KG1 (cell line): Measurements from ENCODE around the gene FFAR3.

Experiments
- DNase-seq: peaks from one replicate; lab custom pipeline; 2025; lab: John Stamatoyannopoulos, UW

FFAR3 gene, protein sequence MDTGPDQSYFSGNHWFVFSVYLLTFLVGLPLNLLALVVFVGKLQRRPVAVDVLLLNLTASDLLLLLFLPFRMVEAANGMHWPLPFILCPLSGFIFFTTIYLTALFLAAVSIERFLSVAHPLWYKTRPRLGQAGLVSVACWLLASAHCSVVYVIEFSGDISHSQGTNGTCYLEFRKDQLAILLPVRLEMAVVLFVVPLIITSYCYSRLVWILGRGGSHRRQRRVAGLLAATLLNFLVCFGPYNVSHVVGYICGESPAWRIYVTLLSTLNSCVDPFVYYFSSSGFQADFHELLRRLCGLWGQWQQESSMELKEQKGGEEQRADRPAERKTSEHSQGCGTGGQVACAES

DNA sequence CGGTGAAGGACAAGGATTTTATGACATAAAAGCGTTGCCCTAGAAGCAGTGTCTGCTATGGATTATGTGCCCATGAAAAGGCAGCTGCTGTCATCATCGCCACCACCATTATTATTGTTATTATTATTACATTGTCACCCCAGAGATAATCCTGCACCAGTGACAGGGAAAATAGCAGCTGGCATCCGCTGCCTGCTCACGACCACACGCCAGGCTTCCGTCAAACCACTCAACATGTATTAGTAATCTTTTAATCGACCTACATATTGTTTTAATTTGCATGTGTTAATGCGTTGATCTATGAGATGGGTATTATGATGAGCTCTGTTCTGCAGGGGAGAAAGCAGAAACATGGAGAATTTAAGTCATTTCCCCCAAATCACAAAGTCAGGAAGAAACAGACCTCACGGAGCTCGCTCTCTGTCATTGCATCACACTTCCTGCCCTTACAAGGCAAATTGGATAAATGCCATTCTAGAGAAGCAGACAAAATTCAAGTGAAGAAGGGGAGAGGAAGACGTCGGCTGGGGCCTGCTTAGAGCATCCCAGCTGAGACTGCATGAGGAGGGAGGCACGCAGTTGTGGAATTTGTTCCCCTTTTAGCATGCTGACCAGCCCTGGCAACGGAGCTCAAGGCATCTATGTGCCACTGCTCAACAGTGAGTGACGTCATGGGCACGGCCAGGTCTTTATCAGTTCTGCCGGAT is at the start of gene FFAR3:
FFAR3 (plus strand) TSS at position 594 of the 707 bp plus-strand sequence. CDS start 431 bp downstream, outside the sequence.
- DNase-seq = no peak

DNA sequence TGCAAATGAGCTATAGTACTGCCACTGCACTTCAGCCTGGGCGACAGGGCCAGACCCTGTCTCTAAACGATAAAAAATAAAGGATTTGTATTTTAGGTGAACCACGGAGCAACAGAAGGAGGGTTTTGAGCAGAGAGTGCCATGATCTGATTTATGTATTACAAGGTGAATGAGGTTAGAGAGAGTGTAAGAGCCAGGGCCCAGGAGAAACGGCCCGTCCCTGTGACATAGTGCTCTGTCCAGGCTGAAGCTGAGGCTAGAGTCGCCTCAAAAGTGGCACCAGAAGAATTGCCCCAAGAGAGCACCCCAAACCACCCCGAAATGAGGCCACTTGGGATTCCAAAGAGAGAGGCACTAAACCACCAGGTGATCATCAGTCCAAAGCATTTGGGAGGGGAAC is 49.4 kb upstream of the FFAR3 start:
- no peak for DNase-seq

DNA sequence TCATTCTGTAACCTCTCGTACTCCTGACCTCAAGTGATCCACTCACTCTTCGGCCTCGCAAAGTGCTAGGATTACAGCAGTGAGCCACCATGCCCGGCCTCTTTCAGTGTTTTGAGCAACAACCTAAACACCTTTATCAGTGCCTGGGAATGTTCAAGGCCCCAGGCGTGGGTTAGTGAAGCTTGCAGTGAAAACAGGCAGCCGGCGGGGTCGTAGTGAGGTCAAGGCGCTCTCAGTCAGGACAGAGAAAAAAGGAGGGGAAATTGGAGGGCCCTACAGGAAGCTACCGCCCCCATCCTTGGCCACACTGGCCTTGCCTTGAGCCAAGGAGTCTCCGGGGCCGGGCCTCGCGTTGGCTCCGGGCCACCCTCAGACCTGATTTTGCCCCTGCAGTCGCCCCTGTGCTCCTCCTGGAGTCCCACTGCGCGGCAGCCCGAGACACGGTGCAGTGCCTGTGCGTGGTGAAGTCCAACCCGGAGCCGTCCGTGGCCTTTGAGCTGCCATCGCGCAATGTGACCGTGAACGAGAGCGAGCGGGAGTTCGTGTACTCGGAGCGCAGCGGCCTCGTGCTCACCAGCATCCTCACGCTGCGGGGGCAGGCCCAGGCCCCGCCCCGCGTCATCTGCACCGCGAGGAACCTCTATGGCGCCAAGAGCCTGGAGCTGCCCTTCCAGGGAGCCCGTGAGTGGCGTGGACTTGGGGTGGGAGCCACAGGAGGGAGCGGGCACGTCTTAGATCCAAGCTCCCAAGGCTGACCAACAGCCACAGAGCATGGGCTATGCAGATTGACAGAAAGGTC is 48.6 kb upstream of the FFAR3 start:
- DNase-seq = no peak

DNA sequence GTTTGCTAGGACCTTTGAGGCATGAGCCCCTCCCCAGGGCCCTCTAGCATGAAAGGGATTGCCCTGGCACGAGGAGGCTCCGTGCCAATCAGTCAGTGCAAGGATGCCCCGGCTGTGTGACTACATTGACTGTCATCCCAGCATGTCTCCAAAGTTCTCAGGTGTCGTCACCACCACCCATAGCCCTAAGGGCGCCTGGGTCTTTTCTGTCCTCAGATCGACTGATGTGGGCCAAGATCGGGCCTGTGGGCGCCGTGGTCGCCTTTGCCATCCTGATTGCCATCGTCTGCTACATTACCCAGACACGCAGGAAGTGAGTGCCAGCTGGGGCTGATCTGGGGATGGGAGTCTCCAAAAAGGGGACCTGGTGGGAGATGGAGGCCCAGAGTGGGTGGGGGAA is 47.9 kb upstream of the FFAR3 start:
- no peak for DNase-seq

DNA sequence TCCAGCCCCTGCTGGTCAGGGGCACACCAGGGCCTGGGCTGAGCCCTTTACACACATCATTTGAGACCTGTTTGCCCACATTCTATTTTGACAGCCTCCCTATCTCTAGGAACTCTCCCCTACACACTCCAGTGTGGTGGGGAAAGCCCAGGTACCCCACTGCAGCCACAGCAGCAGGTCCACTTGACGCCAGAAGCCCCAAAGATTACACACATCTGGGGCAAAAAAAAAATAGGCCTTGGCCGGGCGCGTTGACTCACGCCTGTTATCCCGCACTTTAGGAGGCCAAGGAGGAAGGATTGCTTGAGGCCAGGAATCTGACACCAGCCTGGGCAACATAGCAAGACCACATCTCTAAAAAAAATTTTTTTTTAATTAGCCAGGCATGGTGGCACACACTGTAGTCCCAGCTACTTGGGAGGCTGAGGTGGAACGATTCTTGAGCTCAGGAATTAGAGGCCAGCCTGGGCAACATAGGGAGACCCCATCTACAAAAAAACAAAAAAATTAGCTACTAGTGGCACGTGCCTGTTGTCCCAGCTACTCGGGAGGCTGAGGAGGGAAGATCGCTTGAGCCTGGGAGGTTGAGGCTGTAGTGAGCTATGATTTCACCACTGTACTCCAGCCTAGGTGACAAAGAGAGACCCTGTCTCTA is 47.3 kb upstream of the FFAR3 start:
- DNase-seq = no peak

DNA sequence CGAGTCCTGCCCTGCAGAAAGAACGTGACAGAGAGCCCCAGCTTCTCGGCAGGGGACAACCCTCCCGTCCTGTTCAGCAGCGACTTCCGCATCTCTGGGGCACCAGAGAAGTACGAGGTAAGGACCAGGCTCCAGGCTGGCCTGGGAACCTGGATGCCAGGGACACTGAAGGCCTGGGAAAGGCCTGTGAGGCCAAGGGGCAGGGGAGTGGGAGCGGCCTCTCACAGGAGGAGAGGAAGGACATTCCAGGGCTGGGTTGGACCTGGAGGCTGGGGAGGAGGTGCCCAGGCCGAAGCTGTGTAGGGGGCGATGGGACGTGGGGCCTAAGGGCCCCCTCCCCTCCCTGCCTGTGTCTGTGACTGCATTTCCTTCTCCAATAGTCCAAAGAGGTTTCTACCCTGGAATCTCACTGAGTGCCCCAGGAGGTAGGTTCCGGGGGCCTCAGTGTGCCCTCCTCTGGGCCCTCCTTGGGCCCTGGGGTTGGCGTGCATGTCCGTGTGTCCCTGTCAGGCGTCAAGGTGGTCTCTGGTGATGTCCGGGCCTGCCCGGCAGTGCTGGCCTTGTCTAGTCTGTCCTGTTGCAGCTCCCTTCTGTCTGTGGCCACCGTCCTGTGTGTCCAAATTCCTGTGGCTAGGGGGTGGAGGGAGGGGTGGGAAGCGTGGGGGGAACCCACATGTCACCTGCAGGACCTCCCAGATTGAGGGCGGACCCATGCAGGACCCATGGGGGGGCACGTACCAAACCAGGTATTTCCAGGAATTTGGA is 46.2 kb upstream of the FFAR3 start:
- DNase-seq = no peak

DNA sequence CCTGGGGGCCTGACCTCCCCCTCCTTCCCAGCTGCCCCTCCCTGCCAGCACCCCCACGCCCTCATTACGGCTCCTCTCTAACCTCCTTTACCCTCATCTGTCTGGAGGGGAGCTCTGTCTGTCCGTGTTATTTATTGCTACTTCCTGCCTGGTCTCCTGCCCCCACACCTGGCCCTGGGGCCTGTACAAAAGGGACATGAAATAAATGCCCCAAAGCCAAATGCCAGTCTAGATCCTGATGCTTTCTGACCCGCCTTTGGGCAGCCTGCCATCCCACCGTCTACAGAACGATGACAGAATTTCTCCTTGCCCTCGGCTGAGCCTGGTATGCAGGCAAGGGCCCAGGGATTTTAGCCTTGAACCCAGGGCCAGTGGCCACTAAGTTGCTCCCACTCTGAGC is 44.7 kb upstream of the FFAR3 start:
- no peak for DNase-seq

DNA sequence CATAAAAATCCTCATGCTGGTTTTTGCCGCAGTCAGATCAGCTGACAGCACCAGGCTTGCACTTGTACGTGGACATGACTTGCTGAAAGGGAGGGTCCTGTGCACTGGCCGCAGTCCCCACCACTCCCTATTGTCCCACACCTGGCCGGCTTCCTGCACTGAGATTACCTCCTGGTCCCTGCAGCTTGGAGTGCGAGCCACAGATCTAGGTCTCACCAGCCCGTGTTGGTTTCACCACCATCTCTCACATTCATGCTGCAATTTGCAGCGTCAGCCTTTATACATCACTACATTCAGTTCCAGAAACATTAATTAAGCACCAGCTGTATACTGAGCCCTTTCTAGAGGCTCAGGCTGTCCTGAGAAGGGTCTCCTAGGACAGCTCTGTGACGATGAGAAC is 44.2 kb upstream of the FFAR3 start:
- DNase-seq = no peak

DNA sequence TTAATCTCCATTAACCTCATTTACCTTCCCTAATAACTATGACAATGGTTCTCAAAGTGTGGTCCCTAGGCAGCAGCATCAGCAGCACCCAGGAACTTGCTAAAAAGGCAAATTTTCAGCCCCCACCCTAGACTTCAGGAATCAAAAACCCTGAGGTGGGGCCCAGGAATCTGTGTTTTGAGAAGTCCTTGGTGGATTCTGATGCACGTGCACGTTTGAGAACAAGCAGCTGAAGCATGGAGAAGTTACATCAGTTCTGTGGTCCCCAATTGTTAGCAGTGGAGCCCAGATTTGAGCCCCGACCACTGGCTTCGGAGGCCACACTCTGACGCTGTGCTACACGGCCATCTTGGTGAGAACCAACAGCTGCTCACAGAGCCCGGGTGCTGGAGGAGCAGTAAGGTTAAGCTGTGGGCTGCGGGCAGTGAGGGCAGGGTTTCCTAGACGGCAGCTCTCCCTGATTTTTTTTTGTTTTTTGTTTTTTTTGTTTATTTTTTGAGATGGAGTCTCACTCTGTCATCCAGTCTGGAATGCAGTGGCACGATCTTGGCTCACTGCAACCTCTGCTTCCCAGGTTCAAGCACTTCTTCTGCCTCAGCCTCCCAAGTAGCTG is 43.3 kb upstream of the FFAR3 start:
- no peak for DNase-seq

DNA sequence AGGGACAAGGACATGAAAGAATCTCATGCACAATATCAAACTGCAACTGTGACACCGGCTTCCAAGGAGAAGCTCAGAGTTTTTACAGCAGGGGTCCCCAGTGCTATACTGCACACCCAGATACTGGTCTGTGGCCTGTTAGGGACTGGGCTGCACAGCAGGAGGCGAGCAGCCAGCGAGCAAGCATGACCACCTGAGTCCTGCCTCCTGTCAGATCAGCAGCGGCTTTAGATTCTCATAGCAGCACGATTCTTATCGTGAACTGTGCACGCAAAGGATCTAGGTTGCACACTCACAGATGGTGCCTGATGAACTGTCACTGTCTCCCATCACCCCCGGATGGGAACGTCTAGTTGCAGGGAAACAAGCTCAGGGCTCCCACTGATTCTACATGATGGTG is 42.4 kb upstream of the FFAR3 start:
- no peak for DNase-seq

DNA sequence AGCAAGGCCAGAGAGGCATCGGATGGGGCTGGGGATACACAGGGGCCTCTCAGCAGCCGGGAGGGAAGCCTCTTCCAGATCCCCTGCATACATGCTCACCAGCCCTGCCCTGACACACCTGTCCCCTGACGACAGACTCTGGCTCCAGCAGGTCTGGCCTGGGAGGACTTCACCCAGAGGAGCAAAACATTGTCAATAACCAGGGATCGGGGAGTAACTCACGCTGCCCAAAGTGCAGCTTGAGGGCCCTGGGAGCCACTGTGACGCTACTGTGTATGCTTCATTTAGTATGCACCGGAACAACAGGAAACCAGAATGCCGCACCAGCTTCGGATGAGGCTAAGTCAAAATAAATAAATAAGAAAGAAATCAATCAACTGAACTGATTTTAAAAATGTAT is 41.7 kb upstream of the FFAR3 start:
- DNase-seq = no peak

DNA sequence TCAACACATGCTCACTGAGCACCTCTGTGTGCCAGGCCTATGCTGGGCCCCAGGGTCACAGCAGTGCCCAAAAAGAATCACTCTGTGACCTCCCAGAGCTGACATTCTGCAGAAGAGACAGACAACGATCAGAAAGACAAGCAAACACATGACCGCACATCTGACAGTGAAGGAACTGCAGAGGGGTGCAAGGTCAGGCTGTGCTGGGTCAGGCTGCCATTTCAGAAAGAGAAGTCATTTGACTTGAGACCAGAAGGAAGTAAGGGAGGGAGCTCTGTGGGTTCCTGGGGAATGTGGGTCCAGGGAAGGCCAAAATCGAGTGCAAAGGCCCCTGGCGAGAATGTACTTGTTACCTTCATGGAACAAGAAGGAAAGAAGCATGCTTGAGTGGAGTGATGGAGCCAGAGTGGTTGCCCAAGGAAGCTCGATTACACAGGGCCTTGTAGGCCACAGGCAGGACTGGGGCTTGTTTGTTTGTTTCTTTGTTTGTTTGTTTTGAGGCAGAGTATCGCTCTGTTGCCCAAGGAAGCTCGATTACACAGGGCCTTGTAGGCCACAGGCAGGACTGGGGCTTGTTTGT is 40.7 kb upstream of the FFAR3 start:
- DNase-seq = no peak

DNA sequence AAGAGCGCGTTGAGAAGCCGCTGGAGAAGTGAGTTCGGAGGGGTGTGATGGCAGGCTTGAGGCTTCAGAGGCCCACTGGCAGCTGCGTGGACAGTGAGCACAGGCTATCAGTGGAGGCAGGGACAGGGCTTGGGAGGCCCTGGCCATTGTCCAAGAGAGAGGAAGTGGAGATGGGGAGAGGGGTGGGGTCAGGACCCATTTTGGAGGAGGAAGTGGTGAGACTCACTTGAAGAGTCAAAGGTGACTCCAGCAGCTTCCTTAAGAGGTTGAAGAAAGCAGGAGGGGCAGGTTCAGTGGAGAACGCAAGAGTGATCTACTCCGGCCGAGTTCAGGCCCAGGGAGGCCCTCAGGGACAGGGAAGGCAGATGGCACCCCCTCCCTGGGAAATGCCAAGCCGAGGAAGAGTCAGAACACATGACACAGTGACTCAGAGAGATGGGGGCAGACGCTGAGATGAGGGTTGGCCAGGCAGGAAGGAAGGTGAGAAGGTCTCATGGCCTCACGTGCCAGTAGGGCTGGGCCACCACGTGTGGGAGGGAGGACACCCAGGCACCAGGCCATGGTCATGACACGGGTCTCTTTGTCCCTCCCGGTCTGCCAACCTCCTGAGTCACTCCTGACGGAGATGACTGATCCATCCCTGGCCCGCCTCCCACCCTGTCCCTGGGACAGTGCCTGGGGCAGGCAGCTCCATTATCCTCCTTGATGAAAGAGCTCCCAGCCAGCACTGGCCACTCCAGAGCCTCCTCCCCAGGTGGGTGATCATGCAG is 39.4 kb upstream of the FFAR3 start:
- DNase-seq = no peak

DNA sequence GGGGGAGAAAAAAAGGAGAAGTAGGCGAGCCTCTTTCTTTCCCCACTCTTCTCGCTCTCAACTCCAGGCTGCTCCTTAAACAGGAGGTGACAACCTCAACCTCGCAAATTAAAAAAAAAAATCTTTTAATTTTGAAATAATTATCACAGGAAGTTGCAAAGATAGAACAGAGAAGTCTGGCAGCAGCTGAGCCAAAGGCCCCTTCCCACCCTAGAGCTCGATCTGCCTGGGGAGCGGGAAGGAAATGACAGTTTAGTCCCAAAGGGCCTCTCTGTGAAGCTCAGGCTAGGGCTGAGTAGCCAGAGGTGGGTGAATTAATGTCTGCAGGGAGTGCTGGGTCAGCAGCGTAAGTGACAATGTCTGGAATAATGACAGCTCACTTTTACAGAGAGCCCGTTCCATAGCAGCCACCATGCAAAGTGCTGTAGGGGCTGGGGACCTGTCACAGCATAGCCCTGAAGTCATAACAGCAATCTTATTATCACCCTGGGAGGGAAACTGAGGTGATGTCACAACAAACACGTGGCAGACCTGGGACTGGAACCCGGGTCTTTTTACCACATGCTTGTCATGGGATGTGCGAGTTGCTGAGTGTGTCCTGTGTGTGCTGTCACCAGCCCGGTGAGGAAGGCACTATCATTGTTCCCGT is 38.1 kb upstream of the FFAR3 start:
- no peak for DNase-seq

DNA sequence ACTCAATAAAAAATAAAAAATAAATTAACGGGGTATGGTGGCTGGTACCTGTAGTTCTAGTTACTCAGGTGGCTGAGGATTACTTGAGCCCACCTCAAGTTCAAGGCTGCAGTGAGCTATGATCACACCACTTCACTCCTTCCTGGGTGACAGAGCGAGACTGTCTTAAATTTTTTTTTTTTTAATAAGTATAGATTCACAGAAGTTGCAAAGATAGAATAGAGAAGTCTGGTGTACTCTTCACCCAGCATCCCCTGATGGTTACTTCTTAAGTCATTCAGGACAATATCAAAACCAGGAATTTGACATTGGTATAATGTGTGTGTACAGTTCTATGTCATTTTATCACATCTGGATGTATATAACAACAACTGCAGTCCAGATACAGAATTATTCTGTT is 37.0 kb upstream of the FFAR3 start:
- DNase-seq = no peak

DNA sequence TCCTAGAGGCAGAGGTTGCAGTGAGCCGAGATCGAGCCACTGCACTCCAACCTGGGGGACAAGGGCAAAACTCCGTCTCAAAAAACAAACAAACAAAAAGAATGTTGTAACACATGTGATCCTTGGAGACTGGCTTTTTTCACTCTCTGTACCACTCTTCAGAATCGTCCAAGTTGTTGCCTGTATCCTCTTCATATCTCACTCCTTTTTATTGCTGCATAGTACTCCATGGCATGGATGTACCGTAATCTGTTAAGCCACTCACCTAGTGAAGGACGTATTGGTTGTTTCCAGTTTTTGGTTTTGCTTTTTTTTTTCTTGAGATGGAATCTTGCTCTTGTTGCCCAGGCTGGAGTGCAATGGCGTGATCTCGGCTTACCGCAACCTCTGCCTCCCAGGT is 36.2 kb upstream of the FFAR3 start:
- no peak for DNase-seq

DNA sequence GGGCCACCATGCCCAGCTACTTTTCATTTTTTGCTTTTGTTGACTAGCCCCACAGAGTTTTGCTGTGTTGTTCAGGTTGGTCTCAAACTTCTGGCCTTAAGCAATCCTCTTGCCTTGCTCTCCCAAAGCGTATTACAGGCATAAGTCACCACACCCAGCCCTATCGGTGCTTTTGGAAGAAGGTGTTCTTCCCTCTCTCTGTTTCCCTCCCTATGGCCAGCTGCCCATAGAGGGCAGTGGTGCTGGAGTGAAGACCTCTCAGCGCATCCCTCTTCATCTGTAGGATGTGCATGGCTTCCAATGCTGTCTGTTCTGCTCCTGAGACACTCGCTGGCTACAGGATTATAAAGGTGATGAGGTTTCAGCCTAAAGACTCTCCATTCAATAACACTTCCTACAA is 30.6 kb upstream of the FFAR3 start:
- DNase-seq = no peak

DNA sequence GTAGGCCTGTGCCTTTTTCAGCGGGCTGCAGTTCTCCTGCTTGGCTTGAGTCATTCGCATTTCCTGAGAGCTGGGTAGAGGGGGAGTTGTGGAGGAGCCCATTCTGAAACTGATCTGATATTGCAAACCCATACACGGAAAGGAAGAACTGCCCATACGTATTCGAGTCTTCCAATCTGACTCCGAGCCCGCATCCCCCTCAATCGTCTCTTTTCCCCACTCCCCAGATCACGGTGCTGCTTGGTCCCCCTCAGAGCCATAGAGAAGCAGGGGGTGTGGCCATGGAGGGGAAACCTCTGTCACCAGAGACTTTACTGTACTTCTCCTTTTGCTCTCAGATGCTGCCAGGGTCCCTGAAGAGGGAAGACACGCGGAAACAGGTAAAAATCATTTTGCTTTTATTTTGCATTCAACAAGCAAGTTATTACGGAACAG is 29.4 kb upstream of the FFAR3 start, which contains the start of gene CD22:
CD22 (plus strand) TSS at position 337 of the 435 bp plus-strand sequence. CDS start 2,854 bp downstream, outside the sequence.
- DNase-seq = peak; percentile 25

DNA sequence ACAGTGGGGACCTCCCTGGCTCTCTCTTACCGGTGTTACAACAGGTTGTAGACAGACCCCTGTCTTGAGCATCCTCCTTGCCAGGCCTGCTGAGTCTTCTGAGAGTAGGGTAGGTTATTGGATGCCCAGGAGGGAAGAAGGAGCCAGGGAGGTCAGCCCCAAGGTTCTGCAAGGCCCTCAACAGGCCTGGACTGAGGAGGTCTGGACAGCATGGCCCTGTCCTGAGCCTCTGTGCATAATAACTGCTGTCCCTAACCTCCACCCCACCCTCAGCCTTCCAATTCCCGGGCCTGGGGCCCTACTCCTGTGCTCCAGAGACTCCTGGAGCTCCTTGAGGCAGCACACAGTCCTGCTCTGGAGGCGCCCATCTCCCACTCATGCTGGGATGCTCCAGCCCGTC is 28.9 kb upstream of the FFAR3 start:
- DNase-seq = no peak
